Ramos (cell line): ENCODE data around the gene REXO5.
"Not testable (repeated sequence)": the region's sequence is repeated elsewhere in the genome, so short reads cannot be mapped to it uniquely, and the experiment has no call there.

Source experiments
- in situ Hi-C: fragments of 300-500 bp; cut with MboI; formaldehyde crosslinking; loops from one replicate; pipeline ENCODE4 v1.14.3; 2022; ENCODE audit warnings: low sequenced_read_pairs; ENCODE audit not compliant: unreplicated experiment

REXO5 gene, protein sequence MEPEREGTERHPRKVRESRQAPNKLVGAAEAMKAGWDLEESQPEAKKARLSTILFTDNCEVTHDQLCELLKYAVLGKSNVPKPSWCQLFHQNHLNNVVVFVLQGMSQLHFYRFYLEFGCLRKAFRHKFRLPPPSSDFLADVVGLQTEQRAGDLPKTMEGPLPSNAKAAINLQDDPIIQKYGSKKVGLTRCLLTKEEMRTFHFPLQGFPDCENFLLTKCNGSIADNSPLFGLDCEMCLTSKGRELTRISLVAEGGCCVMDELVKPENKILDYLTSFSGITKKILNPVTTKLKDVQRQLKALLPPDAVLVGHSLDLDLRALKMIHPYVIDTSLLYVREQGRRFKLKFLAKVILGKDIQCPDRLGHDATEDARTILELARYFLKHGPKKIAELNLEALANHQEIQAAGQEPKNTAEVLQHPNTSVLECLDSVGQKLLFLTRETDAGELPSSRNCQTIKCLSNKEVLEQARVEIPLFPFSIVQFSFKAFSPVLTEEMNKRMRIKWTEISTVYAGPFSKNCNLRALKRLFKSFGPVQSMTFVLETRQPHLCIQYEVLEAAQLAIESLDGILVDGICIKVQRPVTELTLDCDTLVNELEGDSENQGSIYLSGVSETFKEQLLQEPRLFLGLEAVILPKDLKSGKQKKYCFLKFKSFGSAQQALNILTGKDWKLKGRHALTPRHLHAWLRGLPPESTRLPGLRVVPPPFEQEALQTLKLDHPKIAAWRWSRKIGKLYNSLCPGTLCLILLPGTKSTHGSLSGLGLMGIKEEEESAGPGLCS

DNA sequence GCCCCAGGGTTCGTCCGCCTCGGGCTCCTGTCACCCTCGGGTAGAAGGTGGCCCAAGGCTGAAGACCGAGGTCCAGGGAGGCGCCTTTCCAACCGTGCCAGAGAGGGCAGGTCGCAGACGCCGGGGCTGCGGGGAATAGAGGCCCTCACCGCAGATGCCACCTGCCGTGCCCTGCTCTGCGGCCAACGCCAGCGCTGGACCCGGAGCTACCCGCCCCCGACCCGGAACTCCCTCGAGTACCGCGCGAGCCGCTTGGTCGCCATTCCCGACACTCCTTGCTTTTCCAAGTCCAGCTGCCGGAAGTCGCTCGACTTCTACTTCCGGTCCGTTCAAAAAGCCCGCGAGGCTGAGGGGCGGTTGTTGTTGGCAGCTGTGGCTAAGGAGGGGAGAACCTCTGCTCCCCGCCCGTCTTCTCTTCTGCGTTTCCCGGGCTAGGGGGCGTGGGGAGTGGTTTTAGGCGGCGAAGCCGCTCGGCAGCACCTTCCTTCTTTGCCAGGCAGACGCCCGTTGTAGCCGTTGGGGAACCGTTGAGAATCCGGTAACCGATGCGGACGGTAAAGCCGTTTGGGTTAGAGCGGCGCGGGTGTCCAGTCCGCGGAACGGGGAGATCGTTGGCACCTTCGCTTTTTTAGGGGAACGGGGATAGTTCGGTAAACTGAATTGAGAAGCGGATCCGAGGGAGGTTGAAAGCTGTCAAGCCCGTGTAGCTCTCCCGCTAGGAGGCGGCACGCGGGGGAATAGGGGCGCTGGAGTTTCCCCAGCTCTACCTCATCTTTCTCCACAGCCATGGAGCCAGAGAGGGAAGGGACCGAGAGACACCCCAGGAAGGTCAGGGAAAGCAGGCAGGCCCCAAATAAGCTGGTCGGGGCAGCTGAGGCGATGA lies at the start of gene REXO5, which contains the start of gene ERI2:
REXO5 (plus strand) TSS at position 360 of the 883 bp plus-strand sequence; CDS start at position 787, 427 bp downstream.
ERI2 (minus strand) TSS at position 305 of the 883 bp plus-strand sequence; CDS start at position 263, 42 bp downstream.
- in situ Hi-C loops, result no loop called here

DNA sequence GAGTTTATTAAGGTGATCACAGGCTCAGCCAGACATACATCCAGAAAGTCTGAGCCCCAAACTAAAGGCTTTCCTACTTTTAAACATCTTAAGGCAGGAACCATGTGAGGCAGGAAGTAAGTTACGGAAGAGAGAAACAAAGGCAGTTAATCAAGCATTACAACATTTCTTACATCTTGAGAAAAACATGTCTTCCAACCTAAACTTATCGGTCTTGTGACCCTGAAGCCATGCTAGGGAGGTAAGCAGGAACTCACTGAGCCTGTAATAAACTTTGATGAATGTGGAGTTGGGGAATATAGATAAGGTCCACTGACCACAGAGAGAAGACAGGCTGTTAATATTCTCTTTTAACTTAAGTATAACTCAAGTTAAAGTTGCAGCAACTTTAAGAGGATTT lies 46.0 kb upstream of the REXO5 start:
- in situ Hi-C loops, result no loop called here

DNA sequence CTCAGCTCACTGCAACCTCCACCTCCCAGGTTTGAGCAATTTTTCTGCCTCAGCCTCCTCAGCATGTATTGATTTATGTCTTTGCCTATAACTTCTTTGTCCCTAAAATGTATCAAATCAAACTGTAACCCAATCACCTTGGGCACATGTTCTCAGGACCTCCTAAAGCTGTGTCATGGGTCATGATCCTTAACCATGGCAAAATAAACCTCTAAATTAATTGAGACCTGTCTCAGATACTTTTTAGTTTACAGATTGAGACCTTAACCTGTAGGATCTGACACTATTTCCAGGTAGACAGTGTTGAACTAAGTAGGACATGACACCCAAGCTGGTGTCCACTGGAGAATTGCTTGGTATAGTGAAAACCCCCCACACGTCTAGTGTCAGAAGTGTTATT lies 45.2 kb upstream of the REXO5 start:
- in situ Hi-C loops, result no loop called here

DNA sequence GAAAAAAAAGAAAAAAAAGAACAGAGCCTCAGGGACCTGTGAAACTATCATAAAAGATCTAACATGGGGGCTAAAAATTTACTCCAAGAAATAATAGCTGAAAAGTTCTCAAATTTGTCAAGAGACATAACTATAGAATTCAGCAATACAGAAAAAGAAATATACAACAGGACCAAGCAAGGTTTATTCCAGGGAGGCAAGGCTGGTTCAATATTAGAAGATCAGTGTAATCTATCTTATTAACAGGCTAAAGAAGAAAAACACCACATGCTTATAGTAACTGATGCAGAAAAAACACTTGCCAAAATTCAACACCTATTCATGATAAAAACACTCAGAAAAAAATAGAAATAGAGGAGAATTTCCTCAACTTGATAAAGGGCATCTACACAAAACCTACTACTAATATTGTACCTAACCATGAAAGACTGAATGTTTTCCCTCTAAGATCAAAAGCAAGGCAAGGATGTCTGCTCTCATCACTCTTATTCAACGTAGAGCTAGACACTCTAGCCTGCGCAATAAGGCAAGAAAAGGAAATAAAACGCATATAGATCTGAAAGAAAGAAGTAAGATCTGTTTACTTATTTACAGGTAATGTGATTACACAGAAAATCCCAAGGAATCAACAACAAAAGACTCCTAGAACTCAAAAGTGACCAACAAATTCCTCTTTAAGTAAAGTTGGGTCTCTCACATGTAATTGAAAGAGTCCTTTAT lies 43.8 kb upstream of the REXO5 start:
- in situ Hi-C loops, result no loop called here

DNA sequence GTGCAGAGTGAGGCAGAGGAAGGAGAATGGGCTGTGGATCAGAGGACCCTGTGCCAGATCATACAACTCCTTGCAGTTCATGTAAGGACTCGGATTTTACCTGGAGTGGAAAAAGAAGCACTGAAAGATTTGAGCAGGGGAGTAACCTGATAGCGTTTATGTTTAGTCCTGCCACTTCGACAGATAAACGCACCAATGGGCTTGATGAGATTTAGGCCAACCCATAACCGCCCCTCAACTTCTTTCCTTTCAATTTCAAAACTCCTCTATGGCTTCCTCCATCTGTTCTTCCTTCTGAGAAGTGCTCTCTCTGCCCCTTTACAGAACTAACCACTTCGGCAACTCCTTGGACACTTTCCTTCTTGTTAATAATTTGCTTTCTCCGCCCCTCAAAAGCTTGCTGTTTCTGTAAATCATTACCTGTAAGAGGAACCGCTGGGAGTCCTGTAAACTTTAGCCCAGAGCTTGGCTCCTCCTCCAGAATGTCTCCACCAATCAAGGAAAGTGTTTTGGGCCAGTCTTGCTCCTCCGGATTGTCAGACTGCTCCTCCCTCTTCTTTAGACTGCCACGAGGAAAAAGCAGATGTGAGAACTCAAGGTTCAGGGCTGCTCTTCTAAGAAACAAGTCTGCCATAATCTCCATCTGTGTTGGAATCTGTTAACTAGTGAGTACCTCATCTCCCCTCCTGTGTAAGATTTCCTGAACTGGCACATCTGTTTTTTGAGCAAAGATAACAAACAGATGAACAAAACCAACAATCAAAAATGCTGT lies 42.7 kb upstream of the REXO5 start, which contains the start of gene ACSM3:
ACSM3 (plus strand) TSS at position 554 of the 772 bp plus-strand sequence. CDS start 6,021 bp downstream, outside the sequence.
- in situ Hi-C loops, result no loop called here

DNA sequence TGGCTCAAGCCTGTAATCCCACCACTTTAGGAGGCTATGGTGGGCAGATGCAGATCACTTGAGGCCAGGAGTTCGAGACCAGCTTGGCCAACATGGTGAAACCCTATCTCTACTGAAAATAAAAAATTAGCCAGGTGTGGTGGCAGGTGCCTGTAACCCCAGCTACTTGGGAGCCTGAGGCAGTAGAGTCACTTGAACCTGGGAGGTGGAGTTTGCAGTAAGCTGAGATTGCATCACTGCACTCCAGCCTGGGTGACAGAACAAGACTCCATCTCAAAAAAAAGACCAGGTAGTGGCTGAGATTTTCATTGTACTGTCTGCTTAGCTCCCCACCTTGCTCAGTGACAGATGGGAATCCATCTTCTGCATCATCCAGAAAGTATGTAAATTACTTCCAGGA lies 41.9 kb upstream of the REXO5 start:
- in situ Hi-C loops, result not testable (repeated sequence)

DNA sequence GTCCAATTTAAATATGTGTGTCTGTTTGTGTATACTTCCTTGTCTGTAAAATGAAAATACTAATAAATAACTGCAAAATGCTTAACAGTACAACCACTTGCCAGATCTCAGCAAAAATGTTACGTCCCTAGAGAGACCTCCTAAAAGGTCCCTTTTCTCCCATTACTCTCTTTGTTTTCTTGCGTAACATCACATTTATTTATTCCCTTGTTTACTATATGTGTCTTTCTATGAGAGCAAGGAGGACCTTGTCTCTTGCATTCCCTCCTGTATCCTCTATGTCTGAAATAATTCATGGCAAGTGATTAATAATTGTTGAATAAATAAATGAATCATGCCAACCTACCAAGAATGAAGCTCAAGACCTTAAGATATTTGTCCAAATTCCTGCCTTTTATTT lies 40.6 kb upstream of the REXO5 start:
- in situ Hi-C loops, result no loop called here

DNA sequence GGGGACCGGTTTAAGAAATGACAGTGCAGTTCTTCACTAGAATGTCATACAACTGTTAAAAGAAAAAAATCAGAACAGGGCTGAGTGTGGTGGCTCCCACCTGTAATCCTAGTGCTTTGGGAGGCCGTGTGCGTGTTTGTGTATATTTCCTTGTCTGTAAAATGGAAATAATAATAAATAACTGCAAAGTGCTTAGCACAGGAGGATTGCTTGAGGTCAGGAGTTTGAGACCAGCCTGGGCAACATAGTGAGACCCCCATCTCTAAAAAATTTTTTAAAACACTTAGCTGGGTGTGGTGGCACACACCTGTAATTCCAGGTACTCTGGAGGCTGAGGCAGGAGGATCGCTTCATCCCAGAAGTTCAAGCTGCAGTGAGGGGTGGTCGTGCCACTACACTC lies 40.0 kb upstream of the REXO5 start:
- in situ Hi-C loops, result no loop called here

DNA sequence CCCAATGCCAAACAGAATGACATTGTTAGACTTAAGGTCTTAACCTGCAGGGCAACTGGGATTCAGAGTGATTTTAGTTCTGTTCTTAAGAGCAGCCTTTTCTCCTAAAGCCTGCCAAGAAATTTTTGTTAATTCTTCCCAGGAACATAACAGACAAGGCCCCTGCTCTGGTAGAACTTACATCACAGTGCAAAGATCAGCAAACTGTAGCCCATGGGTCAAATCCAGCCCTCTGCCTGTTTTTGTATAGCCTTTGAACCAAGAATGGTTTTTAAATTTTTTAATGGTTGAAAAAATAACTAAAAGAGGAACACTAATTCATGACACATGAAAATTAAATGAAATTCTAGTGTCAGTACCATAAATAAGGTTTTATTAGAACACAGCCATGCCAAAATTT lies 38.8 kb upstream of the REXO5 start:
- in situ Hi-C loops, result no loop called here

DNA sequence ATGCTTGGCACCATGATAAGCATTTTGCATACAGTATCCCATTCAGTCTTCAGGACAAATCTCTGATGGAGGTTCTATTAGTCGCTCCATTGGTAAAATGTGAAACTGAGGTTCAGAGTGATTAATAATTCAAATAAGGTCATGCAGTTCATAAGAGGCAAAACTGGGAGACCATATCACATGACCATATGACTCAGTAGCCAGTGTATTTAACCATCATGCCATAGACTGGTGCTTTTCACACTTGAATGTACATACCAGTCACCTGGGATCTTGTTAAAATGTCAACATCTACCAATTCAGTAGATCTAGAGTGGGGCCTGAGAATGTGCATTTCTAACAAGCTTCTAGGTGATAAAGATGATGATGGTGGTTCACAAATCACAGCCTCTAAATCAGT lies 38.2 kb upstream of the REXO5 start:
- in situ Hi-C loops, result no loop called here

DNA sequence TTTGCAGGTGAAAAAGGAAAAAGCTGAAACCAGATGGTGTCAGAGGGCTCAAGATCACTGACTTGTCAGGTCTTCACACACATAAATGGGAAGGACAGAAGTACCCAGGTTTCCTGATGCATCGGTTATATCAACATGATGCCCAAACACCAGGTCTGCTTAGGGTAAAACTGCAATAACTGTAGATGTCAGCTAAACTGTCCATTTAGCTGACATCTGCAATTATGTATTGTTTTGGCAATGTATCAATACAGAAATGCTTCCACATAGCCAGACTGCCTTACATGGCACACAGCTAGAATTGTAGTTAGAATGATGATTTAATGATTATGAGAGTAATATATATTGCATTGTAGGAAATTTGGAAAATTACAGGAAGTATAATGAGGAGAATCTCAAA lies 37.5 kb upstream of the REXO5 start:
- in situ Hi-C loops, result no loop called here

DNA sequence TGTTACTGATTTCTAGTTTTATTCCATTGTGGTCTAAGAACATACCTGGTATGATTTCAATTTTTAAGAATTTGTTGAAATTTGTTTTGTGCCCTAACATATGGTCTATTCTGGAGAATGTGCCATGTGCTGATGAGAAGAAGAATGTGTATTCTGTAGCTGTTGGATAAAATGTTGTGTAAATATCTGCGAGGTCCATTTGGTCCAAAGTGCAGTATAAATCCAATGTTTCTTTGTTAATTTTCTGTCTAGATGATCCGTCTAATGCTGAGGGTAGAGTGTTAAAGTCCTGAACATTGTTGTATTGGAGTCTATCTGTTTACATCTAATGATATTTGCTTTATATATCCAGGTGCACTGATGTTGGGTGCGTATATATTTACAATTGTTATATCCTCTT lies 32.6 kb upstream of the REXO5 start:
- in situ Hi-C loops, result no loop called here

DNA sequence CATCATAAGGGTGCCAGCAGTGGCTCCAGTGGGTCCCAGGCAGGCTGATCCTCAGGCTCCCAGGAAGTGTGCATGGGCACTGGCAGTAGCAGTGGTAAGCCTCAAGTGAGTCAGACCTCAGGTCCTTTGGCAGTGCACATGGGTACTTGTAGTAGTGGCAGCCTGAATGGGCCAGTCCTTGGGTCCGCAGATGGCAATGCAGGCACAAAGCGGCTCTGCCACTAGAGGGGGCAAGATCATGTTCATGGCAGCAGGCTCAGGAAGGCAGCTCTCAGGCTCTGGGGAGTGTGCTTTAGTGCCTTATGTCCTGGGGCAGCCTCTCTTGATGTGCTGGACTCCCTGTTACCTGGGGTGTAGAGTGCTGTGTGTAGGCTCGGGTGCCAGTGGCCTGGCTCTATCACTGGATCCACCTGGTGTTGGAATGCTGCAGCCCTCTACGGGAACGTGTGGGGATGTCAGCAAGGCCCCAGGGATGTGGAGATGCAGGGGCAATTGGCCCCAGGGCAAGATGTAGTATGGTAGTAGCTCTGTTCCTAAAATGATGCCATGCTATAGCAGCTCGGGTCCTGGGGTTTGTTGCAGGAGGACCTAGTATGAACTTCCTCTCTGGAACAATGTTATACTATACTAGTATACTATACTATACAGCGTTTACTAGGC lies 31.5 kb upstream of the REXO5 start:
- in situ Hi-C loops, result no loop called here

DNA sequence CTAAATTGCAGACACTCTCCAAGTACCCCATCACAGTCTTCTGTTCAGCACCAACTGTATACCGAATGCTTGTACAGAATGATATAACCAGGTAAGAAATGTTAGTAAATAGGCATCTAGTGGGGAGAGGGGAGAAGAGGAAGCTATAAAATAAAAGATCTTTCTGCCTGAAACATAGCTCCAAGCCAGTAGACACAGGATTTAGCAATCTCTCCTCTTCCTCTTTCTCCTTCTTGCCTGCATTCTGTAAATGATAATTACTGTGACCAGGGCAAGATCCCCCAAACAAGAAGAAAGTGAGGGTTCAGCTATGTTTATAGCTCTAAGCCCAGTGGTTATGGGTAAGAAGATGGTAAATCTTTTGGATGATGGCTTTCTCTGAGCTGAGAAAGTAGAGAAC lies 24.6 kb upstream of the REXO5 start:
- in situ Hi-C loops, result no loop called here

DNA sequence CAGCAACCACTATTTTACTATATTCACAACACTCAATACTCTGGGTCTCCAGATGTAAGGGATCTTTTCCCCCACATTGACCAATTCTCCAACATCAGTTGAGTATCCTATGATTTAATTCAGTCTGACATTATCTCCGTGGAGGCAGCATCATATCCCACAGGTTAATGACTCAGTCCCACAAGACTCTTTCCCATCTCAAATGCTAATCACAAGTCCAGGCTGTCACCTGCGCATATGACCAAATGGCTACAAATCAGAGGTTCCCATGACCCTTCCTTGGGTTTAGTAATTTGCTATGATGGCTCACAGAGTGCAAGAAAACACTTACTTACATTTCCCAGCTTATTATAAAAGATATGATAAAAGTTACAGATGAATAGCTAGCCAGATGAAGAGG lies 23.9 kb upstream of the REXO5 start:
- in situ Hi-C loops, result no loop called here

DNA sequence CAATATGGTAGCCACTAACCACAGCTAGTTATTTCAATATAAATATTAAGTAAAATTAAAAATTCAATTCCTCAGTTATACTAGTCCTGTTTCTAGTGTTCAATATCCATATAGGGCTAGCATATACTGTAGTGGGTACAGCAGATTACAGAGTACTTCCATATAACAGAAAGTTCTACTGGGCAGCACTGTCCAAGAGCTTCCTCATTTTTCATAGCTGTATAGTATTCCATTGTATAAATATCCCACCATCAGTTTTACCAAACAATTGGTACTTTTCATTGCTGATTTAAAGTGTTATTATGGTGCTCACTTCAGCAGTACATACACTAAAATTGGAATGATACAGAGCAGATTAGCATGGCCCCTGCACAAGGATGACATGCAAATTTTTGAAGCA lies 22.1 kb upstream of the REXO5 start:
- in situ Hi-C loops, result no loop called here

DNA sequence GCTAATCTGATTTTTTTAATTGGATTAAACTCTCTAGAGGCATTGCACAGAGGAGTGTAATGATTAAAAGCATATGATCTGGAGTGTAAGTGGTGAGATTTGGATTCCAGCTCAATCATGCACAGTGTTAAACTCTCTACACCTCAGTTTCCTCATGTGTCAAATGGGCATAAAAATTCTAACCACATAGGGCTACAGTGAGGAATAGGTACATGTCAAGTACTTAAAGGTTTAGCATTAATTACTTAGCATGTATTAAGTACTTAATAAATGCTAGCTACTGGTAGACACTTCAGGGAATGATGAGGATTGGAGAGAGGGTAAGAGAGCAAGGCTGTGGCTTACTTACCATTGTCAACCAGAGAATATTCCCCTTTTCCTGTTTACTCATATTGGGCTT lies 17.2 kb upstream of the REXO5 start:
- in situ Hi-C loops, result no loop called here

DNA sequence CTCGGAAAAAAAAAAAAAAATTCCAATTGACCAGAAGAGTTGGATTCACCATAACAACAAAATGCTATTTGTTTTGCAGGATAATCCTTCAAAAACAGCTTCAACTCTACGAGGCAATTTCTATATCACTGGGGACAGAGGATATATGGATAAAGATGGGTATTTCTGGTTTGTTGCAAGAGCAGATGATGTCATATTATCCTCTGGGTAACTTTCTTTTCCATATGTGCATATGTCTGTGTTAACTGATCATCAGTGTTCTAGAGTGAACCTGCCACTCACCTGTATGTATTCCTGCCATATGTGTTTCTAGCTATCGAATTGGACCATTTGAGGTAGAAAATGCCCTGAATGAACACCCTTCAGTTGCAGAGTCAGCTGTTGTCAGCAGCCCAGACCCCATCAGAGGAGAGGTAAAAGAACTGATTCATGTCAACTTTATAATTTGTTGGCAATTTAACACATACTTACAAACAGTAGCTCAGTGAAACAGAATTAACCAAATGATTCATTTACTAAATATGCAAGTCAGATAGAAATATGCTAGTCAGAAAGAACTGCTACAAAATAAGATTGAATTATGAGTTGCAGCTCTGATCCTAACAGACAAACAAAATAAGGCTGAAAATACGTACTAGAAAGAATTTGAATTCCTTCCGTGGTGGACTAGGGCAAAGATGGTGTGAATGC lies 14.3 kb upstream of the REXO5 start:
- in situ Hi-C loops, result no loop called here
